HG03432 (cell line): ENCODE results near the gene MAML2.

Experiments used
- ATAC-seq: cut with Tn5 transposase; IDR thresholded peaks from one replicate; pipeline ENCODE4 v1.9.1; 2021; ENCODE audit warnings: mild to moderate bottlenecking, moderate library complexity; ENCODE audit not compliant: unreplicated experiment

Gene MAML2

DNA sequence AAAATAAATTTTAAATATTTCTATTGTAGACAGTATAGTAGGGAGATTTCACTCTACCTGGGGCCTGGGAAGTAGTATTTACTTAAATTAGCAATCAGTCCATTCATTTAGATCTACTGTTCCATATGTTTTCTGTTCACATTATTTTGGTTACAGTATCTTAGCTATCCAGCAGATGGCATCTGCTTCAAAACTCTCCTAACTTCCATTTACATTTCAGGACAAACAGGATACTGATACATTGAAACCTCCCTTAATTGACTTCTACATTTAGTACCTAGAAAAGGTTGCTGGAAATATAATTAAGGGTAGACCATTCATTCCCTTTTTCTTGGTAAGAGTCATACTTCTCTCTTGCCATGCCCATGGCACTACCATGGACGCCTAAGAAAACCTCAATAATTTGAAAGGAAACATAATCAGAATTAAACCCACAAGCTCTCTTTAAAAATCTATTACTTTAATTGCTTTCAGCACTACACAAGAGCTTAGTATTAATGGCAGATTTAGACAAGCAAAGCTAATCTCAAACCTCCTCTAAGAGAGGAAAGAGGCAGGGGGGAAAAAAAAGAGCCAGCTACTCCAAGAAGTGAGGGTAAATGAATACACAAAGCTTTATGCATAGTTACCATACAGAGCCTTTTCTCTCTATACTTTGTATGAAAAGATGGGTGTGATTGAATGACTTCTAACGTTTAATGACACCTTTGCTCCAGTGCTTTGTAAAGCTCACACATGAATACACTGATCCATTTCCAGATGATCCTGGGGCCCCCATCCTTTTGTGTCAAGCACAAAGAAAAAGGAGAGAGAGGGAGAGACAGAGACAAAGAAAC is 287.9 kb downstream of the MAML2 start:
- ATAC-seq: no peak

- peak; percentile 22 for ATAC-seq
These were observed 289.9 kb downstream of the MAML2 start for GRCh38 chr11:96052921-96053651.

GRCh38 chr11:96051820-96052219 is 291.2 kb downstream of the MAML2 start:
- peak; percentile 94 for ATAC-seq

DNA sequence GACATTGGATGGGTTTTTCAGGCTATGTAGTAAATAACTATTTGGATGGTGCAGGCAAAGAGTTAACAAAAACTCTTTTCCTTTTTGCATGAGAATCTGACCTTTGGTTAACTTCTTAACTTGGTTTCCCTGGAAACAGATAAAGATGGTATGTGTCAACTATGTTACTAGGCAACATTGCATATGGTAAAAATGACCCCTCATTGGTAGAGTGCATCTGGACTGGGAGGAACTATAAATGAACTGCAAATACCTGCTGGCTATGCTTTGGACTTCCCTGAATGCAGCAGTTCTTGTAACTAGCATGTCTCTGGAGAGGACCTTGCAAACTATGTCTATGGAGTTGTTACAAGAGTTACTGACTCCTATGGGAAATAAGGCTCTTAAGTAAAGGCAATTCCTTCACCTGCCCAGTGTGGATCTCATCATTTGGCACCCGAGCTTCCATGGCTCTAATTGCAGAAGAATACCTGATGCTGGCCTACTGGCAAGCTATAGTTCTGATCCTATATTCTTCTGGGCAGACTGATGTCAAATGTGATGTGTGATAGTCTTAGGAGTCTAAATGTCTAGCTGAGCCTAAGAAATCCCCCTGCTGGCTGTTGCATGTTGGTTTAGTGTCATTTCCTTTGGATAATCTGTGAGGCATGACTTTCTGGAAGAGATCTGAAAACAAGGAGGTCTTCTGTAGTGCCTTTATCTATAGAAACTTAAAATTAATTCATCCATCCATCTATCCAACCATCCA is 292.4 kb downstream of the MAML2 start:
- no peak for ATAC-seq

DNA sequence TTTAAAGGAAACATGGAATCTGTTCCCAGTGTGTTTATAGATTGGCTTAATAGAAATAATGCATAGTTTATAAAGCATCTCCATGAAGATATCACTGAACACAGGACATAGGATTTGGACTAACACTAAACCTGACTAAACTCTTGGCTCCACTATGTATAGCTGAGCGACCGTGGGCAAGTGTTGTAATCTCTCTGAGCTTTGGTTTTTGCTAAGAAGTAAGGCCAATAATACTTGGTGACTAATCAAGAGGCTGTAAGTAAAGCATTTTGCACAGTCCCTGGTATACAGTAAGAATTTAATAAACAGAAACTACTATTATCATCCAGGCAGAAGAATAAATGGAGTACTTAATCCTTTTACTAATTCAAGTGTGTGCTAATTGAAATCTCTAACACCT is 293.6 kb downstream of the MAML2 start:
- ATAC-seq: no peak

DNA sequence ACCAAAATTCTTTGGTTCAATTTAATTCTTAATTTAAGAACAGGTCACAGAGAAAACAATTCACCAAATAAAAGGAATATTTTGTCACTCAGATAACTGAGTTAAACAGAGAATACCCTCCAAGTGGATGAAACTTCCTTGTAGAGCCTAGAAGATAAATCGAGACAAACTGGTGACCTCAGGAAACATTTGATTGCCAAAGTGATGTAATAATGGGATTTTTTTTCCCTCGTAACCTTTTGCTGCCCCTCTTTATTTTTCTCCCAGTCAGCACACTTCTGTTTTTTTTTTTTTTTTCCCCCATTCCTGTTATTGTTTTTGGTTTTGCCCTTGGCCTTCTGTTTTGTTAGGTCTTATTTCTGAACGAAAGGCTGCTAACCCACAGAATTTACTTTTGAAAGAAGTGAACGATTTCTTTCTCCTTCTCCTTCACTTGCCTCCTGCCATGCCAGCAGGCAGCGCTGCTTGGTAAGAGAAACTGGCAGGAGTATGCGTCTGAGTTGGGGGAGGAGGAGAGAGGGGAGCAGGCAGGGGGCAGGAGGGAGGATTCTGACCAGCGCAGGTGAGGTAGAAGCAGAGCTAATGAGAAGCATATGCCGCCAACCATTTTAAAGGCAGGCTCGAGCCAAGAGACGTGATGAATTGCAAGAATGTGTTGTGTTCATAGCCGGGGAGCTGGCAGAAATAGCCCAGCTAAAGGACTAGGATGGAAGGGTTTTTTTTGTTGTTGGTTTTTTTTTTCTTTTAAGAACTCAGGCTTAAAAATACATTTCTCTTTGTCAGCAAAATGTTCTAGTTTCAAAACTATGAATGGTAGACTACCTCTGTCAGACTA is 297.2 kb downstream of the MAML2 start:
- ATAC-seq: no peak

DNA sequence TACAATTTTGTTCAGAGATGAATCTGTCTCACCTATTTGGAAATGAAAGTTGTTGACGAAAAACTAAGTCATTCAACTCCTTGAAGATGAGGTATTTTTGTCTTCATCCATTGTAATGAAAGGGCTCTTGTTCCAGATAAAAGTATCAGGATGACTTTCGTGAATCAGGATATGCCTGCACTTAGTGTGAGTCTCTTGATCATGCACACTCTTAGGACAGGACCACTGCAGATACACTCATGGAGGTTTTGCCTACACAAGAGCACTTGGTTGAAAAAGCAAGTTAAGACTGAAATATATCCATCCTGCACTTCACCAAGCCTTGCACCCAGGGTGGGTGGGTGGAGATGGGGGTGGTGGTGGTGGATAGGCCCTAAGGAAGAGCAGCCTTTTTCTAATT is 298.2 kb downstream of the MAML2 start:
- no peak for ATAC-seq

GRCh38 chr11:96044311-96044710 is 298.7 kb downstream of the MAML2 start:
- ATAC-seq: no peak

GRCh38 chr11:96043291-96043690 is 299.7 kb downstream of the MAML2 start:
- ATAC-seq: no peak

- ATAC-seq: no peak
These were observed 304.9 kb downstream of the MAML2 start for GRCh38 chr11:96038046-96038445.

GRCh38 chr11:96037405-96037949 is 305.5 kb downstream of the MAML2 start:
- ATAC-seq: no peak

GRCh38 chr11:96036863-96037262 is 306.1 kb downstream of the MAML2 start:
- ATAC-seq: no peak

GRCh38 chr11:96035740-96036078 is 307.3 kb downstream of the MAML2 start:
- ATAC-seq: no peak

DNA sequence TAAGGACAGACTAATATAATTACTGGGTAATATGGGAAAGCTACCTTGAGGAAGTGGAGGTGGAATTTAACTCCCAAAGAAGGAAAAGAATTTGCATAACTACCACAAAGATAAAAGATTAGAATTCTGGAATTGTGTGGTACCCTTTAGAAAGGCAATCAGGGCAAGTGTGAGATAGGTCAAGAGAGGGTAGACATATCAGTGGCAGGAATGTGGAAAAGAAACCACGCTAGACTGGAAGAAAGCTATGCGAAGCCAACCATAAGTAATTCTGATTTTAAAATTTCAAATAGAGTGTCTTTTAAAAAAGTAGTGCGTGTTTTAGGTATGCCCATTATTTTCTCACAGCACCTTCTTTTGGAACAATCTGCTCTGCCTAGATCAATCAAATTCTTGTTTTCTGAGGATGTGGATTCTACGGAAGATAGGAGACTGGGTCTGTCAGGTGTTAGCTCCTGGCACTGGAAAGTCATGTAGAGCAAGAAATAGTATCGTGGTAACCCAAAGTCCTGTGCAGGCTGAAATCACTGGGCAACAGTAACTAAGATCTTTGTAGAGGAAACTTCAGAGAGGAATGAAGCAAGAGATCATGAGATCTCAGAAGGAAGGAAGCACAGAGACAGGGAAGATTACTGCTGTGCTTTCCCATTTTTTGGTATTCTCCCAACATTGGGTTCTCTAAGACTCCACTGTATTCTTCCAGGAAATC is 307.8 kb downstream of the MAML2 start:
- no peak for ATAC-seq

DNA sequence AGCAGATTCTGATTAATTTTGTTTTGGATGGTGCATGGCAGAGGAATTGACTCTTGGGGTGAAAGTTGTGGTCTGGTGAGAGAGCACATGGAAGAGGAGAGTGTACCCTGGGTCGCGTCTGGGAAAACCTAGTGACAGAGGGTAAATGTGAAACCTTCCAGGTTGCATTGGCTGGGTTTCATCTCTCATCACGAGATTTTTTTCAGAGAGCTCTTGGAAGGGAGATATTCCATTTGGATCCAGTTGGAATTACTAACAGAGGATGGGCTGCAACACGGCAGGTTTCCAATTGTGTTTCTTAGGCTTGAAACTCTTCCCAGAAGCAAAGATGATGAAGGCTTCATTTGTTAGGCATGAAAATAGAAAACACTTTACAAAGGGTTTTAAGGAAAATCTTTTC is 309.4 kb downstream of the MAML2 start:
- ATAC-seq: no peak

- ATAC-seq: no peak
These were observed 309.9 kb downstream of the MAML2 start for GRCh38 chr11:96033095-96033494.

GRCh38 chr11:96028746-96029145 is 314.2 kb downstream of the MAML2 start:
- ATAC-seq: no peak

DNA sequence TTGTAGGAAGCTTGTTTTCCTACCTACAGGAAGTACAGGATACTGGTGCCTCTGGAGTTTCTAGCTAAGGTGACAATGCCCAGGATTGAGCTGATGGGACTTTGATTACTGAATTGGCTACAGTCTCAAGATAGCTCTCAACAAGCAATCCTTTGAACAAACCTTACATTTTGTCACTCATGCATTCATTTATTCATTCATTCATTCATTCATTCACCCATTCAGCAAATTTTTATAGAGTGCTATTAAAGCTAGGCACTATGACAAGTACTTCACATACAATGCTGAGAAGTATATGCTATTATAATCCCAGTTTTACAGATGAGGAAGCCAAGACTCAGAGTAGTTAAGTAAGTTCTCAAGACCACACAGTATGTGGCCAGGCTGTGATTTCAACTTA is 316.0 kb downstream of the MAML2 start:
- ATAC-seq: no peak

- no peak for ATAC-seq
These were observed 316.7 kb downstream of the MAML2 start for GRCh38 chr11:96026310-96026709.

DNA sequence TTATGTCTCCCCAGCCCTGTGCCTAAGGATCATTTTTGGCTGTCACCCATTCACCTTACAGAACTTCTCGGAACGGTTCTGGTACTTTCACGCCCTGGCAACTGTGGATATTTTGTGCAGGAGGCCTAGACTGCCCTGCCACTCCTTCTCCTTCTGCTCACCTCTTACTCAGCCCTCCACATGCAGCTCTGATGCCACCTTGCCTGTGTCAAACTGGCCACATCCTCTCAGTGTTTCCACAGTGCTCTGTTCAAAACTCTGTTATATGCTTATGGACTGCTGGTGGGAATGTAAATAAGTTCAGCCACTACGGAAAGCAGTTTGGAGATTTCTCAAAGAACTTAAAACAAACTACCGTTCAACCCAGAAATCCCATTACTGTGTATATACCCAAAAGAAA is 318.3 kb downstream of the MAML2 start:
- ATAC-seq: no peak
